IPS-18c (cell line): ENCODE data around the gene ALDH3A2.

ENCODE experiments used
- H3K4me3 ChIP-seq: 2 replicates; pipeline ENCODE4 v1.7.0; 2013; ENCODE audit warnings: low read depth, mild to moderate bottlenecking, low read length, moderate library complexity; ENCODE audit not compliant: insufficient read depth
- H3K9me3 ChIP-seq: one replicate; pipeline ENCODE4 v1.6.1; 2013; ENCODE audit warnings: mild to moderate bottlenecking, low read length, moderate library complexity; ENCODE audit not compliant: control insufficient read depth, insufficient read depth

Gene ALDH3A2

DNA sequence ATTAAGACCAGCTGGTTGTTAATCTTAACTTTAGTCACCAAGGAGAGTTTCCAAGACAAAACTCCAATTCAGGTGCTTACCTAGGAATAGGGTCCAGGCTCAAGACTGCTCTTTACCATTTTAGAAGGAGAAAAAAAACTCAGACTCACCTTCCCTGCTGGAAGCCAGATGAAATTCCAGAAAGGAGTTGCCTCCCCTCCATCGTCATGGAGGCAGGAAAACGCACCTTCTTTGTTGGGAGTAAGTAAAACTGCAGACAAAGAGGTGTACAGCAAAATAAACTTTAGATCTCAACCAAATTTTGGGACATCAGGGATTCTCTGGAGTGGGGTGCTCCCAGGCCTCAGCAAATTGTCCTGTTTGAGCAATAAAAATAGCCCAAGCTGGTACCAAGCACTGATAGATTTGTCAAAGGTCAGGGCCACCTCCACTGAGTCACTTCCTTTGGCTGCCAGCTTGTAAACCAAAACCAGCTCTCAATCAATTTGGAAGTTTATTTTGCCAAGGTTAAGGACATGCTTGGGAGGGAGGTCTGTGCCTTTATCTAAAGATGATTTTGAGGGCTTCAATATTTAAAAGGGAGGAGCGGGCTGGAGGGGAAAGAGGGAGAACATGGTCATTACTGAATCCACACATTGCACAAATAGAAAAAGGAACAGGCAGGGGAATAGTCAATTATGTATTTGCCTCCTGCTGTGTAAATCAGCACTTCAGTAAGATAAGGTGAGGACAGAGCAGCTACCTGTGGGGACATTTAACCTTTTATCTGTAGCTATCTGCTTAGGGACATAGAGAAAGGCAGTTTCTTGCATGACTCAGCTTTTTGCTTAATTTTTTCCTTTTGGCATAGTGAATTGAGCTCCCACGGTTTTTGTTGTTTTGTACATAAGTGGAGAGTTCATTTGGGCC, 1.5 kb upstream of the ALDH3A2 start:
- H3K4me3 ChIP-seq, result peak overlapping the region; percentile 77; the same call in 1 of the 2 replicates
- no peaks in the 10 kb centered on the region for H3K9me3 ChIP-seq

DNA sequence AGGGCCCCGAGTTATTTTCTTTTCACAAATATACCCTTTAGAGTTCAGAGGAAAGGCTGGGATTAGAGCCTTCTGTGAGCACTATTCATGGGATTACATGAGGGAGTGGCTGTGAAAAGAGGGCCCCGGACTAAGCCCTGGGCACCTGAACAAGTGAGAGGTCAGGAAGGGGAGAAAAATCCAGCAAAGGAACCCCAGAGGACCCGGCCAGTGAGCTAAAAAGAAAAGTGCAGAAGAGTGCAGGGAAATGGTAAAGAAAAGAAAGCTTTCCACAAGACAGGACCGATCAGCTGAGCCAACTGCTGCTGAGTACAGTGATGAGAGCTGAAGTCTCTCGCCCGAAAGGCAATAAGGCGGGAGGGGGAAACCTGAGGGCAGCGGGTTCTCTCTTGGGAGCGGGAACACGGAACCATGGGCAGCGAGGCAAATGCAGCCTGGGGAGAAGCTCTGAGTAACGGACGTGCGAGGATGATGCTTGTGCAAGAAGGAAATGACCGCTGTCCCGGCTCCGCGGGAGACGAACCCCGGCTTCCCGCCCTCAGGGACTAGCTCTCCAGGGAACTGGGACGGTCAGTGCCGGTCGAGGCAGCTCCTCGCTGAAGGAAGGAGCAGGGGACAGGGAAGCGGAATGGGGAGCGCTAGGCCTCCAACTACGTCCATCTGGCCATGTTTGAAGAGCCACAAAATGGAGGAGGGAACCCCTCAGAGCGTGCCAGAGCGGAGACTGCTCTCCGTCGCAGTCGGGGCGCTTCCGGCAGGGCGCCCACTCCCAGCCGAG, 665 bp upstream of the ALDH3A2 start:
- Histone ChIP-seq H3K4me3 (peak overlapping the region; percentile 77), H3K9me3 (no peaks in the 10 kb centered on the region)

DNA sequence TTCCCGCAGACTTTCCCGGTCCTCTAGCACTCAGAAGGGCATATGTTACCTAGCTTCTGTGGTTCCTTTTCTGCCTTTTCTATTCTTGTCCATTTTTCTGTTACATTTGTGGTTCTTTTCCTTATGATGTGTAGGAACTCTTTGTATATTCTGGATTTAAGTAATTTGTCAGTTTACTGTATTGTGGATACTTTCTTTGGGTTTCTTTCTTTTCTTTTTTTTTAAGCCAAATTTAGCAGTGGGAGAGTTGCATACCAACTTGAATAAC, 657 bp downstream of the ALDH3A2 start:
- peak overlapping the region; percentile 77 for H3K4me3 ChIP-seq
- H3K9me3 ChIP-seq, result peaks cover under 1% of the 10 kb centered on the region

DNA sequence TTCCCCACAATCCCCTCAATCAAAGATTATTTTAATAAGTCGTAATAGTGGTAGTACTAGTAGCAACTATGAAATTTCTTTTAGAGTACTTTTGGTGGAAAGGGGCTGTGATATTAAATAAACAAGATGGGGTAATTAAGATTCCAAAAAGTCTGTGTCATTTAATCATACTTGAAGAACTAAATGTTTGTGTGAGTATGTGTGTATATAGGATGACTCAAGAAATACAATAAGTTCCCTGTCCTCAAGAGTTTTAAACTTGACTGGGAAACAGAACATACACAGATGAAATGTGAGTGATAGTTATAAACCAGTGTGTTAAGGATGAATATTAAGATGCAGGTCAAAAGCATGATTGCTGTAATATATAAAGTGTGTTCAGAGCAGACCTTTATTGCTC, 2.3 kb downstream of the ALDH3A2 start:
- H3K4me3 ChIP-seq, result no peak overlapping the region
- H3K9me3 ChIP-seq, result peaks cover 4% of the 10 kb centered on the region

DNA sequence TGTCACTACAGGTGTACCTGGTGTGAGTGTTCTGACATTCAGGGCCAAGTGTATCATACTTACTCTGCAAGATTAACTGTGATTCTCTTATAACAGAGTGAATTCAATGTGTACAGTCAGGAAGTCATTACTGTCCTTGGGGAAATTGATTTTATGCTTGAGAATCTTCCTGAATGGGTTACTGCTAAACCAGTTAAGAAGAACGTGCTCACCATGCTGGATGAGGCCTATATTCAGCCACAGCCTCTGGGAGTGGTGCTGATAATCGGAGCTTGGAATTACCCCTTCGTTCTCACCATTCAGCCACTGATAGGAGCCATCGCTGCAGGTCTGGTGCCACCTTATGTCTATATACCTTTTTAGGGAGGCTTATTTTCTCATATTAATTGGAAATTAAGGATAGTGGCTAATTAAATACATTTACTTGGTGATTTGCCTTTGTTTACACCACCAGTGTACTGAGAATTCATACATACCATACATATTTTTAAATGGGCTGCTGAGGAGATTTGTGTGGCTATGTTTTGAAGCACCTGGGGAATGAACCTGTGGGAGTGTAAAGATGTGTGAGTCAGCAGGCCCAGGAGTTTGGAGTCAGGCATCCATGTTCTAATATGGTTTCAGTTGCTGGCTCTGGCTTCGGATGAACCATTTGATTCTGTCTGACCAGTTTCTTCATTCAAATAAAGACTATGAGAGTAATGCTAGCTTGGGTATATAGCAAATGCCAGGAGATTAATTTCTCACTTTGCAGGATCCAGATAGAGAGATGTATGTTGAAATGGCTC, 3.1 kb downstream of the ALDH3A2 start:
- peaks cover 4% of the 10 kb centered on the region for H3K9me3 ChIP-seq
- no peak overlapping the region for H3K4me3 ChIP-seq

DNA sequence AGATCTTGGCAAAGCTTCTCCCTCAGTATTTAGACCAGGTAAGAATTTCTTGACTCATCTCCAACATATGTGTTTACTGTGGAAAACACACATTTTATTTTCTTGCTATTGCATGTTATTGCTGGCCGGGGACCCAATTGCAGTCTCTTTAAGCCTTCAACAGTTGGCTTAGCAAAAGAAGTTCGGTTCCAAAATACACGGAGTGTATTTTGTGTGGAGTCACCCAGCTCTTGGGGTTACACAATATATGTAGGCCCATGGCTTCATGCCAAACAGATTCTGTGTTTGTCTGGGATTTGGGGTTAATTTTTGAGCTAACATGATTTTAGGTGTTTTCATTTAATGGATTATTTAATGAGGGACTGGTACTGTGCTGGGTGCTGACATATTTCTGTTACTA, 4.0 kb downstream of the ALDH3A2 start:
- Histone ChIP-seq H3K9me3 (peaks cover 4% of the 10 kb centered on the region), H3K4me3 (no peak overlapping the region)

DNA sequence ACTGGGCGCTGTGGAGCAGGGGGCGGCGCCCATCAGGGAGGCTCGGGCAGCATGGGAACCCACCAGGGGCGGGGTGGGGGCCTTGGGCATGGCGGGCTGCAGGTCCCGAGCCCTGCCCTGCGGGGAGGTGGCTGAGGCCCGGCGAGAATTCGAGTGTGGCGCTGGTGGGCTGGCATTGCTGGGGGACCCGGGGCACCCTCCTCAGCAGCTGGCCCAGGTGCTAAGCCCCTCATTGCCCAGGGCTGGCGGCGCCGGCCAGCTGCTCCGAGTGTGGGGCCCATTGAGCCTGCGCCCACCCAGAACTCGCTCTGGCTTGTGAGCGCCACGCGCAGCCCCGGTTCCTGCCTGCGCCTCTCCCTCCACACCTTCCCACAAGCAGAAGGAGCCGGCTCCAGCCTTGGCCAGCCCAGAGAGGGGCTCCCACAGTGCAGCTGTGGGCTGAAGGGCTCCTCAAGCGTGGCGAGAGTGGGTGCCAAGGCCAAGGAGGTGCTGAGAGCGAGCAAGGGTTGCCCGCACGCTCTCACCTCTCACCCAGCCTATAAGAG, 5.9 kb downstream of the ALDH3A2 start:
- peaks cover 4% of the 10 kb centered on the region for H3K9me3 ChIP-seq
- no peak overlapping the region for H3K4me3 ChIP-seq

DNA sequence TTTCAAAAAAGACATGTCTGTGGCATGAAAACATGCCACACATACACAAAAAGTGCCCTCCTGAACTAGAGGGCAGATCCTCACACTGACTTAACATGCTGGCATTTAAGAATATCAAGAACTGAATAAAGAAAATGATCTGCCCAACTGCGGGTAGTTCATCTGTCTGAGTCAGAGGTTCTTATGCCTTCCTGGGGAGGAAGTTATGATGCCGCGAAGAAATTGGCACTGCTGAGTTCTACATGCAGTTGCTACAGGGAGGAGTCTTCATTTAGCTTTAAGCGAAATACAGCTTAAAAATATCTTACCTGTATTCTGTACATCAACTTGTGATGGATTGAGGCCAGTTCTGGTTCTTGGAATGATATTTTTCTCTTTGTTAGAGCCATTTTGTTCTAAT, 6.3 kb downstream of the ALDH3A2 start:
- H3K9me3 ChIP-seq, result peaks cover 4% of the 10 kb centered on the region
- H3K4me3 ChIP-seq, result no peak overlapping the region

DNA sequence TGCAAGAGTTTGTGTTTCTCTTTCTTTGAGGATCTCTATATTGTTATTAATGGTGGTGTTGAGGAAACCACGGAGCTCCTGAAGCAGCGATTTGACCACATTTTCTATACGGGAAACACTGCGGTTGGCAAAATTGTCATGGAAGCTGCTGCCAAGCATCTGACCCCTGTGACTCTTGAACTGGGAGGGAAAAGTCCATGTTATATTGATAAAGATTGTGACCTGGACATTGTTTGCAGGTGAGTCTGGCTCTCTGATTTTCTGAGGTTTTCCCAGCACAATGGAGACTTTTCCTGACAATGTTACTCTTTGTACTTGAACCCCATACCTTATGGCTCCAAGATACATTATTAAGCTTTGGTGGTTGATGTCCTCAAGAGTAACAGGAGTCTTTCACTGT, 7.8 kb downstream of the ALDH3A2 start:
- Histone ChIP-seq H3K4me3 (no peak overlapping the region), H3K9me3 (peaks cover 4% of the 10 kb centered on the region)

DNA sequence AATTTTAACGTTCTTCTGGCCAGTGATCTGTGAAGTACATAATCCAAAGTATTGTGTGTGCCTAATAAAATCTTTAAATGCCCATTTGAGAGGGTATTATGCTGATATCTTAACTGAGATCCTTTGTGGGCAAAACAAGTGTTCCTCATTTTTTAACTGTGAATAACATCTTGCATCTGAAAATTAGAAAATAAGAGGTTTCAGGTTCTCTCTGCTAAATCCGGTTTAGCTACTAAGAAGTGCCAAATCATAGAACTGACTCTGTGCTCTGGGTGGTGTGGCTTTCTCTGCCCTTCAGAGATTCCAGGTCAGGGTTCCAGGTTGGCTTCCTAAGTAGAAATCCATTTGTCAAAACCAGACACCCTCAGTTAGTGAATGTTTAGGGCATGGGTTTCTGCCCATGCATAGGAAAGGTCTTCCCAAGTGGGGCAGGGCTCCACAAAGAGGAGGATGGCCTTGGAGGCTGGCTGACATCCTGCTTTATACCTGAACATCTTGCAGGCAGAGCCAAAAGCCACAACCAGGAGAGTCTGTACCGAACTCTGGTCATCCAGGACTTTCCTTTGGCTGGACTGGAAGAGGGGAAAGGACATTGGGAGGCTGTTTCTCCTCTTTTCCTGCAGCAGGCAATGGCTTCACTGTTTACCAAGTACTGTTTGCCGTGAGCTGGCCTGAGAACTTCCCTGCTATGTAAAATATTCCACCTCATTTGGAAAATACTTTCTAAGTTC, 8.5 kb downstream of the ALDH3A2 start:
- Histone ChIP-seq H3K4me3 (no peak overlapping the region), H3K9me3 (peaks cover 4% of the 10 kb centered on the region)

DNA sequence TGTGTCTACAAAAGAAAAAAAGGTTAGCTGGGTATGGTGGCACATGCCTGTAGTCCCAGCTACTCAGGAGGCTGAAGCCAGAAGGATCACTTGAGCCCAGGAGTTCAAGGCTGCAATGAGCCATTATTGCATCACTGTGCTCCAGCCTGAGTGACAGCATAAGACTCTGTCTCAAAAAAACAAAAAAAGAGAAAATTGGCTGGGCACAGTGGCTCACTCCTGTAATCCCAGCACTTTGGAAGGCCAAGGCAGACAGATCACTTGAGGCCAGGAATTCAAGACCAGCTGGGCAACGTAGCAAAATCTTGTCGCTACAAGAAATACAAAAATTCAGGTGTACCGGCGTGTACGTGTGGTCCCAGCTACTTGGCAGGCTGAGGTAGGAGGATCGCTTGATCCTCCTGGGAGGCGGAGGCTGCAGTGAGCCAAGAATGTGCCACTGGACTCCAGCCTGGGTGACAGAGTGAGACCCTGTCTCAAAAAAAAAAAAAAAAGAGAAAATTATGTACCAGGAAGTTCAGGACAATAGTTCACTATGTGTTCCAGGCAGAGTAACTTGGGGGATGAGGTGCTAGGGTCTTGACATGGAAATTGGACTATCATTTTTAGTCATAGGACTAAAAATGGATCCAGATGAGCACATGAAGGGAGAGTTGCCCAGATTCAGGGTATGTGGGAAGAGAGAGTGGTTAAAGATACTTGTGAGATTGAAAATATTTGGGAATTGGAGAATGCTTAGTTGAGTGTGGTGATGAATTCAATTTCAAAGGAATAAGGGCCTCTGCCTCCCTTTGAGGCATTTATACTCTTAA, 11.0 kb downstream of the ALDH3A2 start:
- Histone ChIP-seq H3K9me3 (no peaks in the 10 kb centered on the region), H3K4me3 (no peak overlapping the region)

DNA sequence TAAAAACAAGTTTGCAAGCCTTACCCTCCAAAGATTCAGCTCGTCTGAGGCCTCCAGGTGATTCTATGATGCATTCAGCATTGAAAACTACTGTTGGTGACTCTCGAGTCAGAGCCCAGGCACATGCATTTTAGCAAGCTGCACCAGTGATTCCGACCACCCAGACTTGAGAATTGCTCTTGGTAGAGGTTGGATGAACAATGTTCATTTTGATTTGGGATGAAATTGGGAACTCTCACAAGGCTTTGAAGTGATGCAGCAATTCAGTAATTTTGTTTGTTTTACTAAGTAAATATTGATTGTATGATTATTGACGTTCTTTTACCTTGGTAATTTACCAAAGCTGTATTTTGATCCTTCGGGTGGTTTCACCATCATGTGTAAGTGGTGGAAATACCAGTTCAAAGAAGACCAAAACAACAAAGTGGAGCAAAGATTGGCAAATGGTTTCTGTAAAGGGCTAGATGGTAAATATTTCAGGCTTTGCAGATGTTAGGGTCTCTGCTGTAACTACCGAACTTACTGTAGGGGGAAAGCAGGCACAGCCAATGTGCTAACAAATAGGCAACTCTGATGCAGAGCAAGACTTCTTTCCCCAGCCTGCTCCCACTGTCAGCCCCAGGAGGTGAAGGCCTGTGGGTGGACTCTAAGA, 11.8 kb downstream of the ALDH3A2 start:
- H3K4me3 ChIP-seq, result no peak overlapping the region
- no peaks in the 10 kb centered on the region for H3K9me3 ChIP-seq

DNA sequence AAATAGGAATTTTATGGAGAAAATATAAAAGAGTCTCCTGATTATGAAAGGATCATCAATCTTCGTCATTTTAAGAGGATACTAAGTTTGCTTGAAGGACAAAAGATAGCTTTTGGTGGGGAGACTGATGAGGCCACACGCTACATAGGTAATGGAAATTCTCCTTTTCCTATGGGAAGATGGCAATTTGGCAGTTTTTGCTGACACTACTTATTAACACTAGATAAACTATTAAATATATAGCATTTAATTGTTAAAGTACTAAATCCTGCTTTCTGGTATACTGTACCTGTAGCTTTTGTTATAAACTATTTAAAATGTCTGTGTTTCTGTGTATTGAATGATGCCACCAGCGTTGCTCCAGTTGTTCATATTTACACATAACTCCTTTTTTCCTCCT, 12.6 kb downstream of the ALDH3A2 start:
- Histone ChIP-seq H3K4me3 (no peak overlapping the region), H3K9me3 (no peaks in the 10 kb centered on the region)

DNA sequence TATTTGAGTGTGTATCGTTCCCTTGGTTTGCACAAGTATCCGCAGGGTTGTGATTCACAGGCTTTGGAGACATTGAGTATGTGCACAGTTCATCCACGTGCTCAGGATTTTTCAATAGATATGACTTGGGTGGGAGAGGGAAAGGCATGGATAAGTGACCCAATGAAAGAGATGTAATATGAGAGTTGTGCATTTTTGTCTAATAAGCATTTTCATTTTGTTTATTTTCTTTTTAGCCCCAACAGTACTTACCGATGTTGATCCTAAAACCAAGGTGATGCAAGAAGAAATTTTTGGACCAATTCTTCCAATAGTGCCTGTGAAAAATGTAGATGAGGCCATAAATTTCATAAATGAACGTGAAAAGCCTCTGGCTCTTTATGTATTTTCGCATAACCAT, 14.5 kb downstream of the ALDH3A2 start:
- H3K9me3 ChIP-seq, result no peaks in the 10 kb centered on the region
- no peak overlapping the region for H3K4me3 ChIP-seq

DNA sequence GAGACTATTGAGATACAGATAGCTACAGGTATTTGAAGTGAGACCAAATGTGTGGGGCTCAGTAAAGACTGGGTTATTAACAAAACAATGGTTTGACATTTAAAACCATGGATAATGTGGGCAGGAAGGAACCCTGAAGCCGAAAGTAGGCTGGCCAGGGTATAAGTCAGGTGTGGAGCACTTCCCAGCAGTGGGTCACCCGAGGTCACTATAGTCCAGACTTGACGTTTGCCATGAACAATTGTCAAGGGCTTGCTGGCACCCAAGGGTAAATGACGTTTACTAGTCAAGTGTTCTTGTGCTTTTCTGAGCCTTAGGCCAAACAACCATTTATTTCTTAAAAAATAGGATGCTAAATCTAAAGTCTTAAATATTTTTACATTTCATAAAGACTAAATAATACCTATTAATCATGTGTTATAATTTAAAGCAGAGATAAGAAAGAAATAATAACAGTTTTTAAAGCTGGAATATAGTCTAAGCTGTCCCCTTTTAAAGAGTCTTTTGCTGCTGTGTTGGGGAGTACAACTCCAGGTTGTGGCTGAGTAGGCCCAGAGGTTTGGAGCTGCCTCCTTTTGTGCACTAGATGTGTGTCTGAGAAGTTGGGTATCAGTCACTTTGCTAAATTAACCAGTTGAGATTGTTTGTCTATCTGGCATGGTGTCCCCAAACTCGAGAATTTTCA, 15.7 kb downstream of the ALDH3A2 start:
- Histone ChIP-seq H3K9me3 (no peaks in the 10 kb centered on the region), H3K4me3 (no peak overlapping the region)
